Glutamatergic neuron (in vitro differentiated cells): ENCODE measurements around the gene EFEMP1. TPM values are rescaled to one million over a fixed set of nuclear protein-coding genes. Genes with fewer than 3 reads are reported as not detected.

Experiments used
- DNase-seq: peaks from one replicate; pipeline ENCODE4 v3.0.0; 2022
- H3K27ac Mint-ChIP-seq: one replicate; pipeline ENCODE4 v1.8.0; 2020; ENCODE audit warnings: mild to moderate bottlenecking, mixed read lengths, inconsistent platforms; ENCODE audit not compliant: unreplicated experiment
- H3K27me3 Mint-ChIP-seq: one replicate; pipeline ENCODE4 v1.8.0; 2020; ENCODE audit warnings: mild to moderate bottlenecking, moderate library complexity, mixed read lengths, inconsistent platforms; ENCODE audit not compliant: unreplicated experiment
- H3K36me3 Mint-ChIP-seq: one replicate; pipeline ENCODE4 v1.8.0; 2020; ENCODE audit warnings: mild to moderate bottlenecking, mixed read lengths, inconsistent platforms; ENCODE audit not compliant: unreplicated experiment
- H3K4me1 Mint-ChIP-seq: one replicate; pipeline ENCODE4 v1.8.0; 2020; ENCODE audit warnings: mild to moderate bottlenecking, low read depth, mixed read lengths, inconsistent platforms; ENCODE audit not compliant: unreplicated experiment
- H3K4me3 Mint-ChIP-seq: one replicate; pipeline ENCODE4 v1.8.0; 2020; ENCODE audit warnings: mild to moderate bottlenecking, mixed read lengths, inconsistent platforms; ENCODE audit not compliant: unreplicated experiment
- H3K9me3 Mint-ChIP-seq: one replicate; pipeline ENCODE4 v1.8.0; 2020; ENCODE audit warnings: mild to moderate bottlenecking, moderate library complexity, mixed read lengths, inconsistent platforms; ENCODE audit not compliant: unreplicated experiment
- CTCF ChIP-seq: fragments of 200-600 bp; sonication (generic); IDR thresholded peaks from one replicate; pipeline ENCODE4 v1.5.0; 2021; ENCODE audit not compliant: partially characterized antibody, unreplicated experiment
- total RNA-seq: library from RNA; stranded (reverse); fragmentation: NEBNext Ultra II Directional; extraction: Animal tissue kit (Norgen Biotek cat#: 25700); gene quantifications from one replicate; pipeline ENCODE4 v1.2.1, GENCODE V29; 2021; ENCODE audit not compliant: unreplicated experiment

Gene EFEMP1
- total RNA-seq, 1 donor from 2014 or later = 1.2 TPM

DNA sequence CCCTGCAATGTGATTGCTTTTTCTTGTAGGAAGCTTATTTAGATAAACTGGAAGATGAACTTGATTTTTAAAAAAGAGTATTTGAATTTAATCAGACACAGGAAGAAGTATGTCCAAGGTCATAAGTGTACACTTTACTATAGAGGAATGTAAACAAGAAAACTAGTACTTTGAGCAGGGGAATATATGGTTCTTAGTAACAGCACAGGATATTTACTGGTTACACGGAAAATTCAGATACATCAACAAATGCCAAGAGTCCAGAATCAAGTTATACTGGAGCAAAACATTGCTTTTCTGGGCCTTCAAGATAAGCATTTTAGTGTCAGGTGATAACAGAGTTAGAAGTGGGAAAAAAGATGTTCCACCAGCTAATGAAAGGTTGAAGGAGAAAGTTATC lies 75.5 kb downstream of the EFEMP1 start:
- H3K27me3 Mint-ChIP-seq = no peaks in the 10 kb centered on the region
- peaks cover 2% of the 10 kb centered on the region for H3K9me3 Mint-ChIP-seq

DNA sequence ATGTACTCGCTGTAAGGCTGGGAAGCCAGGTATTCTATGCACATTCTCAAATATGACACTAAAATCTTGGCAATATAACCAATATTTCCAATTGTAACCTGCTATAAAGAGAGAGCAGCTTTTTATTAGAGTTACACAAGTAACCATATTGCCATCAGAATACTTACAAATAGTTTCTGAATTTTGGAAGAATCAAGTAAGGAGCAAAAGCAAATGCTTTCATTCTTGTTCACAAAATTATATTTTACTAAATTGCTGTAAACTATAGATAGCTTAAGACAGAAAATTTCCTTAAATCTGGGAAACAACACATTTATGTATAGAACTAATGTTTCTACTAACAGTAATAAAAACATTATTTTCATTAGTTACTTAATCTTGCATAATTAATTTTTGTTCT lies 77.2 kb downstream of the EFEMP1 start:
- Mint-ChIP-seq H3K27ac (no peak overlapping the region), H3K36me3 (no peaks in the 10 kb centered on the region), H3K4me1 (no peaks in the 10 kb centered on the region), H3K27me3 (no peaks in the 10 kb centered on the region), H3K9me3 (peaks cover 2% of the 10 kb centered on the region), H3K4me3 (no peak overlapping the region)
- DNase-seq = no peak
- no peak for TF ChIP-seq CTCF

More for the DNA sequence above, 75.5 kb downstream of the EFEMP1 start:
- Mint-ChIP-seq H3K4me3 (no peak overlapping the region), H3K36me3 (no peaks in the 10 kb centered on the region), H3K4me1 (no peaks in the 10 kb centered on the region), H3K27ac (no peak overlapping the region)
- no peak for DNase-seq
- TF ChIP-seq CTCF = no peak

DNA sequence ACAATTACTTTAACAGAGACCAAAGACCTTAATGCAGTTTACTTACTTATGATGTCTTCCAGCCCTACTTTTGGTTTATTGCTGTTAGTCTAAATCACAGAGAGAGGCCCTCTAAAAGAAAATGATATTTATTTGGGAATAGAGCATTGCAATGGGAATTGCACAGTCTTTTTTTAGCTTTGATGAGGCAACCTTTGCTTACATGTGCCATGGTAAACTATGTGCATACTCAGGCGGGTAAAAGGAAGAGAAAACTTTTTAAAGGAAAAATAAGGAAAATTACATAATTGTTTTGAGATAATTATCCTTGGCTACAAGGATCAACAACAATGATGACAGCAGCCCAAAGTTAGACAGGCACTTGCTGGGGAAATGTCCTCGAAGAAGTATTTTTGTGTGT lies 78.6 kb downstream of the EFEMP1 start:
- H3K9me3 Mint-ChIP-seq = peaks cover 2% of the 10 kb centered on the region
- H3K27me3 Mint-ChIP-seq = no peaks in the 10 kb centered on the region
- no peaks in the 10 kb centered on the region for H3K36me3 Mint-ChIP-seq
- no peak overlapping the region for H3K4me3 Mint-ChIP-seq
- DNase-seq = no peak
- H3K4me1 Mint-ChIP-seq = no peaks in the 10 kb centered on the region
- no peak overlapping the region for H3K27ac Mint-ChIP-seq
- no peak for TF ChIP-seq CTCF

DNA sequence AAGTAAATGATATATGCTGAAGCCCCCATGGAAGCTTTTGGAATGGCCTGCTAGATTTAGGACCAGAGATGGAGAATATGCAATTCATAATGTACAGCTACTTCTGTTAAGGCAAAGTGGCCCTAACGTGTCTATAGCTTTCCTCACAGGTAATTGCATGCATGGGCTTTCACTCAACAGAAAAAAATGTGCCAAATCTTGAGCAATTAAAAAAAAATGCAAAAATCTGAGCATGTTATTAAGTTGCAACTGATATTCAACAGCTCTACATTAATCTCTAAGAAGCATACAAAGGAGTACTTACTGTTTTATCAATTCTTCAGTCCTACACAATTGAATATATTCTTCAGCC lies 79.6 kb downstream of the EFEMP1 start:
- Mint-ChIP-seq H3K27ac (no peak overlapping the region), H3K36me3 (no peaks in the 10 kb centered on the region), H3K4me3 (no peak overlapping the region), H3K4me1 (no peaks in the 10 kb centered on the region), H3K9me3 (peaks cover 2% of the 10 kb centered on the region), H3K27me3 (no peaks in the 10 kb centered on the region)
- TF ChIP-seq CTCF = no peak
- no peak for DNase-seq

DNA sequence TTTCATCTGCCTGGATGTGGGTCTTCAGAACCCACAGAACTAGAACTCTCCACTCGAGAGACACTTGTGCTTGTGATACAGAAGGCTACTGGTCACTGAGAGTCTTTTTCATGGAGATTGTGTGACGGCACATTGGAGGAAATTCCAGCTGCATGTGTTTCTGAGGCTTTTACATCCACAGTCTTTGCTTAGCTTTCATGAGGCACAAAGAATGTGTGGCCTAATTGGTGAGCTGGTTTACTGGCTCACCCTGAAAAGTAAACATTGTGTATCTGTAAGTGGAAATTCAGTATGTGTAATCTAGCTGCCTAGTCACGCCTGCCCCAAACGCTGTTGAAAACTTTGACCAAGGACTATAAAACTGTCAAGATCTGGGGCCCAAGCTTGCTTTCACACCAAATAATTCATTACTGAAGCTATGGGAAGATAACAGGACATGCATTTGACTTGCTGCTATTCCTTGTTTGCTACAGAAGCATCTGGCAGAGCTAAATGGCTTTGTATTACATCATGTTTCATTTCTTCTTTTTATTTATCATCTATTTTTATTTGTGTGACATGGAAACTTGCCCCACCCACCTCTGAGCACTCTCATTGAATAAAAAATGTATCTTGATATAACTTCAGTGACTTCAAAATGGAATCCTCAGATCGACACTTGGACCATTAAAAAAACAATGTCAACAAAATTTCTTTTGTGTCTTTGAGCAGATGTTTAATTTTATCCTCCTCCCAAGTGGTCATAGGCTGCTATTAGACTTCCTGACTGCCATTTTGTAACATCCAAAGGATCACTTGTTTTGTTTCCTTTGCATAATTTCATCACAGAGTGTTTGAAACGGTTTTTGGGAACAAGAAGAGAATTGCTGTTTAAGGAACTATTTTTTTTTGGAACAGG lies 80.2 kb downstream of the EFEMP1 start:
- DNase-seq = no peak
- H3K27ac Mint-ChIP-seq = no peak overlapping the region
- no peaks in the 10 kb centered on the region for H3K36me3 Mint-ChIP-seq
- TF ChIP-seq CTCF = no peak
- H3K27me3 Mint-ChIP-seq = no peaks in the 10 kb centered on the region
- H3K4me1 Mint-ChIP-seq = no peaks in the 10 kb centered on the region
- peaks cover 2% of the 10 kb centered on the region for H3K9me3 Mint-ChIP-seq
- H3K4me3 Mint-ChIP-seq = no peak overlapping the region
